A673 (cell line): ENCODE results near the gene PGF. TPM values are rescaled to one million over a fixed set of nuclear protein-coding genes. Genes with fewer than 3 reads are reported as not detected.

Experiments used
- BruUV-seq: library from RNA; stranded (reverse); fragments of 400-500 nt; replicated peaks from 2 replicates; lab custom pipeline; 2021; lab: Mats Ljungman, UMichigan
- CTCF ChIA-PET: fragments of 300-600 bp; sonication (Branson Sonifier 250); formaldehyde crosslinking; loops from one replicate; lab custom pipeline; 2022; ENCODE audit warnings: antibody characterized with exemption; lab: Charles Lee
- POLR2A ChIA-PET: fragments of 300-600 bp; sonication (Branson Sonifier 250); formaldehyde crosslinking; loops from one replicate; lab custom pipeline; 2022; ENCODE audit warnings: antibody characterized with exemption; ENCODE audit not compliant: low non-redundant PET; lab: Charles Lee
- DNase-seq: peaks from one replicate; pipeline ENCODE4 v3.0.0-alpha.2; 2015; ENCODE audit warnings: low spot score
- H3K27ac ChIP-seq: fragments of 200-600 bp; sonication (generic); 2 replicates; pipeline ENCODE4 v1.5.1; 2016; ENCODE audit warnings: mixed run types, low read depth, mild to moderate bottlenecking, mixed read lengths, antibody characterized with exemption, low read length; ENCODE audit not compliant: poor library complexity, severe bottlenecking
- H3K27me3 ChIP-seq: fragments of 200-600 bp; sonication (generic); replicated peaks from 2 replicates; pipeline ENCODE4 v1.6.1; 2017; ENCODE audit warnings: mixed run types, low read depth, mild to moderate bottlenecking, mixed read lengths, antibody characterized with exemption, low read length; ENCODE audit not compliant: insufficient read depth, poor library complexity
- H3K36me3 ChIP-seq: fragments of 200-600 bp; sonication (generic); 2 replicates; pipeline ENCODE4 v1.6.1; 2016; ENCODE audit warnings: mixed run types, mild to moderate bottlenecking, mixed read lengths, antibody characterized with exemption, low read length; ENCODE audit not compliant: insufficient read depth, poor library complexity, severe bottlenecking
- H3K4me1 ChIP-seq: fragments of 200-600 bp; sonication (generic); 2 replicates; pipeline ENCODE4 v1.6.1; 2017; ENCODE audit warnings: mixed run types, mild to moderate bottlenecking, mixed read lengths, antibody characterized with exemption, low read length; ENCODE audit not compliant: insufficient read depth, poor library complexity, severe bottlenecking
- H3K4me3 ChIP-seq: fragments of 200-600 bp; sonication (generic); 2 replicates; pipeline ENCODE4 v1.5.1; 2016; ENCODE audit warnings: low read depth, mixed run types, mild to moderate bottlenecking, mixed read lengths, low read length; ENCODE audit not compliant: poor library complexity, severe bottlenecking
- H3K9me3 ChIP-seq: fragments of 200-600 bp; sonication (generic); 2 replicates; pipeline ENCODE4 v1.6.1; 2016; ENCODE audit warnings: mixed run types, low read depth, mild to moderate bottlenecking, mixed read lengths, antibody characterized with exemption, low read length; ENCODE audit not compliant: poor library complexity, severe bottlenecking
- EZH2 ChIP-seq: fragments of 200-600 bp; sonication (generic); IDR thresholded peaks from 2 replicates; pipeline ENCODE4 v1.6.1; 2017; ENCODE audit warnings: borderline replicate concordance, low read depth, mild to moderate bottlenecking, mixed read lengths, antibody characterized with exemption, low read length; ENCODE audit not compliant: poor library complexity, severe bottlenecking
- intact Hi-C: fragments of 100-400 bp; cut with micrococcal nuclease; formaldehyde crosslinking; loops from one replicate; pipeline ENCODE4 v1.10.0; 2022; ENCODE audit not compliant: unreplicated experiment
- total RNA-seq: library from RNA; stranded (reverse); gene quantifications from 2 replicates; pipeline ENCODE4 v1.2.3, GENCODE V29; 2021
- TF ChIP-seq, protein P1 (sequence below): fragments of 300-800, 200-600 bp; sonication (generic); conservative IDR thresholded peaks from 2 replicates; pipeline ENCODE4 v1.5.1; 2017; ENCODE audit warnings: low read depth, mild to moderate bottlenecking, antibody characterized with exemption, low read length, moderate library complexity, mixed read lengths

The PGF gene
- total RNA-seq, 1 experiment from 2014 or later, result 48.1 TPM

DNA sequence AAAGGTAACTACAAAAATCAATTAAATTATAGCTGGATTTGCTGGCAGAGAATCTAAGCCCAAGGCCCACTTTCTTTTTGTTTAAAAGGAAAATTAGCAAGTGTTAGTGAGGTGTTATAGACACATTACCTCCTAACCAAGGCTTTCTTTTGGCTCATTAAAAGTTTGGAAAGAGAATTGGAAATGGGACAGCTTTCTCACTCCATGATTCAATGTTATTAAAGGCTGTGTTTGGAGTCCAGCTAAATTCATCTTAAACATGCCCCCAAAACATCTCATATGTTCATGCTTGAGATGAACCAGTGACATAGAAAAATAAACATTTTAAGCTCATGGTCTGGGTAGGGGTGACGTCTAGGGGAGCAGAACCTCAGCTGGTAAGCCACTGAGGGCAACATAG, 13.4 kb upstream of the PGF start:
- TF ChIP-seq EZH2, result no peak
- intact Hi-C loops, result loop anchor here (5.0 kb wide), 1 partner anchor 217 kb away; no protein-coding TSS in a partner anchor
- Histone ChIP-seq H3K27me3 (no peaks in the 10 kb centered on the region), H3K4me1 (no peaks in the 10 kb centered on the region), H3K27ac (no peak overlapping the region), H3K9me3 (no peaks in the 10 kb centered on the region), H3K36me3 (no peaks in the 10 kb centered on the region), H3K4me3 (no peak overlapping the region)
- ChIA-PET CTCF (no interaction called here), POLR2A (no interaction called here)
- no peak for DNase-seq
- BruUV-seq, result no TSS peak

DNA sequence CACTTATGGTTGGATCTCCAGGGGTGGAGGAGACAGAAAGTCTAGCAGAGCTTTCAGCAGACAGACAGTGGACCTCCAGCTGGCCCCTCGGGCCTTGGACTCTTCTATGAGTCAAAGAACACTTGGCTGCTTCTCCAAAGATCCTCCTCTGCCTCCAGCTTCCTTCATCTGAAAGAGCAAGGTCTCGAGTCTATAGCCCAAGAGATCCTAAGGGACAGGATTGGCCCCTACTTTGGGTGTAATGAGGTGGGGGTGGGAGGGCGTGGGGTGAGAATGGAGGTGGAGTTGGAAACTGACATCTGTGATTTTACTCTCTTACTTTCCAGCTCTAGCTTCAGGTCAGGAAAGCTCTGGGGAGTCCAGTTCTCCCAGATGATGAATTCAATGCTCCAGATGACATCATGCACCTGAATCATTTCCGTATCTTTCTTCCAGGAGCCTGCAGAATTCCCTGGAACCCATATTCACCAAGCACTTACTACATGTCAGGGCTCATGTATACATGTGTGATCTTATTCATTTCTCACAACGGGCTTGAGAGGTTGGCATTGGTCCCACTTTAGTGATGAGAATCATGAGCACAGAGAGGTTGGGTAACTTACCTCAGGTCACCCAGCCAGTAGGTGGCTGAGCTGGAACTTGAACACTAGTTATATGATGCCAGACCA, 10.2 kb upstream of the PGF start:
- TF ChIP-seq EZH2, result no peak
- TF ChIP-seq, protein P1, sequence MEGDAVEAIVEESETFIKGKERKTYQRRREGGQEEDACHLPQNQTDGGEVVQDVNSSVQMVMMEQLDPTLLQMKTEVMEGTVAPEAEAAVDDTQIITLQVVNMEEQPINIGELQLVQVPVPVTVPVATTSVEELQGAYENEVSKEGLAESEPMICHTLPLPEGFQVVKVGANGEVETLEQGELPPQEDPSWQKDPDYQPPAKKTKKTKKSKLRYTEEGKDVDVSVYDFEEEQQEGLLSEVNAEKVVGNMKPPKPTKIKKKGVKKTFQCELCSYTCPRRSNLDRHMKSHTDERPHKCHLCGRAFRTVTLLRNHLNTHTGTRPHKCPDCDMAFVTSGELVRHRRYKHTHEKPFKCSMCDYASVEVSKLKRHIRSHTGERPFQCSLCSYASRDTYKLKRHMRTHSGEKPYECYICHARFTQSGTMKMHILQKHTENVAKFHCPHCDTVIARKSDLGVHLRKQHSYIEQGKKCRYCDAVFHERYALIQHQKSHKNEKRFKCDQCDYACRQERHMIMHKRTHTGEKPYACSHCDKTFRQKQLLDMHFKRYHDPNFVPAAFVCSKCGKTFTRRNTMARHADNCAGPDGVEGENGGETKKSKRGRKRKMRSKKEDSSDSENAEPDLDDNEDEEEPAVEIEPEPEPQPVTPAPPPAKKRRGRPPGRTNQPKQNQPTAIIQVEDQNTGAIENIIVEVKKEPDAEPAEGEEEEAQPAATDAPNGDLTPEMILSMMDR, result no peak
- no TSS peak for BruUV-seq
- no peaks in the 10 kb centered on the region for H3K4me1 ChIP-seq
- no peaks in the 10 kb centered on the region for H3K36me3 ChIP-seq
- H3K27ac ChIP-seq, result peak overlapping the region; percentile 5
- ChIA-PET CTCF (interaction anchor here (0.6 kb wide), 1 partner anchor 15 kb away, joined by 6 read pairs; no protein-coding TSS in a partner anchor), POLR2A (interaction anchor here (0.6 kb wide), 1 partner anchor 21 kb away, joined by 3 read pairs; no protein-coding TSS in a partner anchor)
- peak; percentile 48 for DNase-seq
- H3K27me3 ChIP-seq, result no peaks in the 10 kb centered on the region
- intact Hi-C loops, result loop anchor here (5.0 kb wide), 1 partner anchor 213 kb away; no protein-coding TSS in a partner anchor
- H3K4me3 ChIP-seq, result no peak overlapping the region
- H3K9me3 ChIP-seq, result no peaks in the 10 kb centered on the region

DNA sequence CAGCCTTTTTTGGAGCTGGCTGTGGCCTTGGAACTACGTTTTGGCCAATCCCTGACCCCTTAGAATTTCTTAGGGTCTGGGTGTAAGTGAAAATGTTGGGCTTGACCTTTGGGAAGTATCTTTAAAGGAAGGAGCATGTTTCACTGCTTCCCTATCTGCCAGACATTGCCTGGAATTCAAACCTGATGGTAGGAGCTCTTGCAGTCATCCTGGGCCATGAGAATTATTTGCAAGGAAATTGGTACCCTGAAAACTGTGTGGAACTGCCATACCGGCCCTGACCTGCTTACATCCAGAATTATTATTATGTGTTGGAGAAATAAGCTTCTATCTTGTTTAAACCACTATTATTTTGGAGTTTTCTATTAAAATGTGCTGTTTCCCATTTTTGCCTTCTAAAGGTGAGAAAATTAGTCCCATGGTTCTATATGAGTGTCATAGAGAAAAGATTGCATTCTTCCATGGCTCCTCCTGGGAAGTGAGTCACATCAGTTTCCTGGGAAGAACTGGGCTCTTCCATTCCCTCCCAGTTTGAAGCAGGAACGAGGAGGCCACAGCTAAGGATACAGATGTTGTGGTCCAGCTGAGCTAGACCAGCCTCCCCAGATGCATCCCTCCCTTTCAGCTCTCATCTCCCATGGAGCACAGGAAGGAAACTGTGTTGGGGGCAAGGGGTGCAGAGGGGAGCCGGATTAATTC, 9.5 kb upstream of the PGF start:
- ChIA-PET CTCF (interaction anchor here (0.6 kb wide), 1 partner anchor 16 kb away, joined by 6 read pairs; no protein-coding TSS in a partner anchor), POLR2A (interaction anchor here (0.6 kb wide), 1 partner anchor 20 kb away, joined by 3 read pairs; no protein-coding TSS in a partner anchor)
- H3K27ac ChIP-seq, result peak overlapping the region; percentile 5
- H3K4me1 ChIP-seq, result no peaks in the 10 kb centered on the region
- intact Hi-C loops, result loop anchor here (5.0 kb wide), 1 partner anchor 213 kb away; no protein-coding TSS in a partner anchor
- no peak overlapping the region for H3K4me3 ChIP-seq
- BruUV-seq, result no TSS peak
- peak; percentile 88 for DNase-seq
- no peaks in the 10 kb centered on the region for H3K27me3 ChIP-seq
- H3K9me3 ChIP-seq, result no peaks in the 10 kb centered on the region
- H3K36me3 ChIP-seq, result no peaks in the 10 kb centered on the region
- TF ChIP-seq, protein P1, result no peak
- TF ChIP-seq EZH2, result no peak
